K562 (cell line): ENCODE measurements around the gene CCNK.

ENCODE experiments used
- FOSL1 ChIP-seq: fragments of 200-800 bp; sonication (Bioruptor generic); conservative IDR thresholded peaks from 2 replicates; pipeline ENCODE4 v1.6.1; 2016; ENCODE audit warnings: missing genetic modification characterization, missing compliant biosample characterization
- FOXK2 ChIP-seq, 2 experiments: fragments of 450-650 bp; IDR thresholded peaks in 1 of 2; conservative IDR thresholded peaks in 1 of 2; 2 replicates each; pipeline ENCODE4 v1.6.1; 2016; ENCODE audit warnings: low read depth in 2 of 2, mild to moderate bottlenecking in 1 of 2
- GABPB1 ChIP-seq: sonication (generic); formaldehyde crosslinking; IDR thresholded peaks from 2 replicates; pipeline ENCODE4 v1.8.0; 2022; ENCODE audit warnings: mild to moderate bottlenecking, missing genetic modification reagents
- MTF1 ChIP-seq: fragments of 250-450 bp; sonication (Bioruptor Pico); IDR thresholded peaks from 2 replicates; pipeline ENCODE4 v1.9.0; 2021; ENCODE audit warnings: moderate library complexity, mild to moderate bottlenecking, inconsistent platforms, borderline replicate concordance
- SMARCB1 ChIP-seq: IDR thresholded peaks from 2 replicates; pipeline ENCODE4 v1.6.1; 2011; ENCODE audit warnings: improper control_type of control experiment, low read depth; ENCODE audit not compliant: insufficient read length
- ZNF75A ChIP-seq: fragments of 450-650 bp; formaldehyde crosslinking; IDR thresholded peaks from 2 replicates; pipeline ENCODE4 v1.4.0; 2020; ENCODE audit warnings: mild to moderate bottlenecking
- TF ChIP-seq, protein P1 (sequence below), 2 experiments: fragments of 450-650 bp in 1 of 2; sonication (generic) in 1 of 2; formaldehyde crosslinking; conservative IDR thresholded peaks; 2 replicates each; pipeline versions ENCODE4 v1.4.0 to v1.8.1; 2020 to 2022; ENCODE audit warnings: mild to moderate bottlenecking in 1 of 2, missing genetic modification reagents in 1 of 2
- TF ChIP-seq, protein P2 (sequence below): fragments of 200-600 bp; sonication (generic); IDR thresholded peaks from one replicate; pipeline ENCODE4 v1.6.1; 2012; ENCODE audit warnings: mild to moderate bottlenecking, low read depth, low read length, inconsistent platforms

DNA sequence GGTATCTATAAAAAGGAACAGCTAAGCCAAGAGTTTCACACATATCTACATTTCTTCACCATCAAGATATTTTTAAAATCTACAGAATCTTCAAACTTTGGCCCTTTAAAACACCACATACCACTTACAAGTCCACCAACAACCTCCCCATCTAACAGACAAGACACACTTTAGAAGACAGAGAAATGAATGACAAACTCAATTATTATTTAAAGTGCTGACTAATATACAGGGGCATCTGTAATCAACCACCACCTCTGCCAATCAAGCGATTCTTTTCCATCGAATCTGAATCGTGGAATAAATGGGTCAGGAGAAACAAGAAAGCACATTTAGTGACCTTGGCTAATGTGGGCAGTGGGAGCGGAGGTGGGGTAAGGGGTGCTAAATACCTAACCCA lies 8.3 kb upstream of the CCNK start:
- TF ChIP-seq FOSL1 (tag) = no peak
- no peak for TF ChIP-seq ZNF75A (CRISPR knock-in tag)
- TF ChIP-seq, protein P1, sequence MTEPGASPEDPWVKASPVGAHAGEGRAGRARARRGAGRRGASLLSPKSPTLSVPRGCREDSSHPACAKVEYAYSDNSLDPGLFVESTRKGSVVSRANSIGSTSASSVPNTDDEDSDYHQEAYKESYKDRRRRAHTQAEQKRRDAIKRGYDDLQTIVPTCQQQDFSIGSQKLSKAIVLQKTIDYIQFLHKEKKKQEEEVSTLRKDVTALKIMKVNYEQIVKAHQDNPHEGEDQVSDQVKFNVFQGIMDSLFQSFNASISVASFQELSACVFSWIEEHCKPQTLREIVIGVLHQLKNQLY (CRISPR knock-in tag; conservative IDR thresholded peaks at IDR 0.05) = no peak
- TF ChIP-seq, protein P2, sequence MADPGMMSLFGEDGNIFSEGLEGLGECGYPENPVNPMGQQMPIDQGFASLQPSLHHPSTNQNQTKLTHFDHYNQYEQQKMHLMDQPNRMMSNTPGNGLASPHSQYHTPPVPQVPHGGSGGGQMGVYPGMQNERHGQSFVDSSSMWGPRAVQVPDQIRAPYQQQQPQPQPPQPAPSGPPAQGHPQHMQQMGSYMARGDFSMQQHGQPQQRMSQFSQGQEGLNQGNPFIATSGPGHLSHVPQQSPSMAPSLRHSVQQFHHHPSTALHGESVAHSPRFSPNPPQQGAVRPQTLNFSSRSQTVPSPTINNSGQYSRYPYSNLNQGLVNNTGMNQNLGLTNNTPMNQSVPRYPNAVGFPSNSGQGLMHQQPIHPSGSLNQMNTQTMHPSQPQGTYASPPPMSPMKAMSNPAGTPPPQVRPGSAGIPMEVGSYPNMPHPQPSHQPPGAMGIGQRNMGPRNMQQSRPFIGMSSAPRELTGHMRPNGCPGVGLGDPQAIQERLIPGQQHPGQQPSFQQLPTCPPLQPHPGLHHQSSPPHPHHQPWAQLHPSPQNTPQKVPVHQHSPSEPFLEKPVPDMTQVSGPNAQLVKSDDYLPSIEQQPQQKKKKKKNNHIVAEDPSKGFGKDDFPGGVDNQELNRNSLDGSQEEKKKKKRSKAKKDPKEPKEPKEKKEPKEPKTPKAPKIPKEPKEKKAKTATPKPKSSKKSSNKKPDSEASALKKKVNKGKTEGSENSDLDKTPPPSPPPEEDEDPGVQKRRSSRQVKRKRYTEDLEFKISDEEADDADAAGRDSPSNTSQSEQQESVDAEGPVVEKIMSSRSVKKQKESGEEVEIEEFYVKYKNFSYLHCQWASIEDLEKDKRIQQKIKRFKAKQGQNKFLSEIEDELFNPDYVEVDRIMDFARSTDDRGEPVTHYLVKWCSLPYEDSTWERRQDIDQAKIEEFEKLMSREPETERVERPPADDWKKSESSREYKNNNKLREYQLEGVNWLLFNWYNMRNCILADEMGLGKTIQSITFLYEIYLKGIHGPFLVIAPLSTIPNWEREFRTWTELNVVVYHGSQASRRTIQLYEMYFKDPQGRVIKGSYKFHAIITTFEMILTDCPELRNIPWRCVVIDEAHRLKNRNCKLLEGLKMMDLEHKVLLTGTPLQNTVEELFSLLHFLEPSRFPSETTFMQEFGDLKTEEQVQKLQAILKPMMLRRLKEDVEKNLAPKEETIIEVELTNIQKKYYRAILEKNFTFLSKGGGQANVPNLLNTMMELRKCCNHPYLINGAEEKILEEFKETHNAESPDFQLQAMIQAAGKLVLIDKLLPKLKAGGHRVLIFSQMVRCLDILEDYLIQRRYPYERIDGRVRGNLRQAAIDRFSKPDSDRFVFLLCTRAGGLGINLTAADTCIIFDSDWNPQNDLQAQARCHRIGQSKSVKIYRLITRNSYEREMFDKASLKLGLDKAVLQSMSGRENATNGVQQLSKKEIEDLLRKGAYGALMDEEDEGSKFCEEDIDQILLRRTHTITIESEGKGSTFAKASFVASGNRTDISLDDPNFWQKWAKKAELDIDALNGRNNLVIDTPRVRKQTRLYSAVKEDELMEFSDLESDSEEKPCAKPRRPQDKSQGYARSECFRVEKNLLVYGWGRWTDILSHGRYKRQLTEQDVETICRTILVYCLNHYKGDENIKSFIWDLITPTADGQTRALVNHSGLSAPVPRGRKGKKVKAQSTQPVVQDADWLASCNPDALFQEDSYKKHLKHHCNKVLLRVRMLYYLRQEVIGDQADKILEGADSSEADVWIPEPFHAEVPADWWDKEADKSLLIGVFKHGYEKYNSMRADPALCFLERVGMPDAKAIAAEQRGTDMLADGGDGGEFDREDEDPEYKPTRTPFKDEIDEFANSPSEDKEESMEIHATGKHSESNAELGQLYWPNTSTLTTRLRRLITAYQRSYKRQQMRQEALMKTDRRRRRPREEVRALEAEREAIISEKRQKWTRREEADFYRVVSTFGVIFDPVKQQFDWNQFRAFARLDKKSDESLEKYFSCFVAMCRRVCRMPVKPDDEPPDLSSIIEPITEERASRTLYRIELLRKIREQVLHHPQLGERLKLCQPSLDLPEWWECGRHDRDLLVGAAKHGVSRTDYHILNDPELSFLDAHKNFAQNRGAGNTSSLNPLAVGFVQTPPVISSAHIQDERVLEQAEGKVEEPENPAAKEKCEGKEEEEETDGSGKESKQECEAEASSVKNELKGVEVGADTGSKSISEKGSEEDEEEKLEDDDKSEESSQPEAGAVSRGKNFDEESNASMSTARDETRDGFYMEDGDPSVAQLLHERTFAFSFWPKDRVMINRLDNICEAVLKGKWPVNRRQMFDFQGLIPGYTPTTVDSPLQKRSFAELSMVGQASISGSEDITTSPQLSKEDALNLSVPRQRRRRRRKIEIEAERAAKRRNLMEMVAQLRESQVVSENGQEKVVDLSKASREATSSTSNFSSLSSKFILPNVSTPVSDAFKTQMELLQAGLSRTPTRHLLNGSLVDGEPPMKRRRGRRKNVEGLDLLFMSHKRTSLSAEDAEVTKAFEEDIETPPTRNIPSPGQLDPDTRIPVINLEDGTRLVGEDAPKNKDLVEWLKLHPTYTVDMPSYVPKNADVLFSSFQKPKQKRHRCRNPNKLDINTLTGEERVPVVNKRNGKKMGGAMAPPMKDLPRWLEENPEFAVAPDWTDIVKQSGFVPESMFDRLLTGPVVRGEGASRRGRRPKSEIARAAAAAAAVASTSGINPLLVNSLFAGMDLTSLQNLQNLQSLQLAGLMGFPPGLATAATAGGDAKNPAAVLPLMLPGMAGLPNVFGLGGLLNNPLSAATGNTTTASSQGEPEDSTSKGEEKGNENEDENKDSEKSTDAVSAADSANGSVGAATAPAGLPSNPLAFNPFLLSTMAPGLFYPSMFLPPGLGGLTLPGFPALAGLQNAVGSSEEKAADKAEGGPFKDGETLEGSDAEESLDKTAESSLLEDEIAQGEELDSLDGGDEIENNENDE = no peak
- no peak for TF ChIP-seq GABPB1 (CRISPR knock-in tag)
- TF ChIP-seq MTF1 (CRISPR knock-in tag) = no peak
- no peak for TF ChIP-seq FOXK2 (conservative IDR thresholded peaks at IDR 0.05 in 1 of 2, IDR thresholded peaks at IDR 0.05 in 1 of 2; ENCODE audit: low read depth in 2 of 2)
- no peak for TF ChIP-seq SMARCB1
